K562 (cell line): Measurements from ENCODE around the gene PAIP1. TPM values are rescaled to one million over a fixed set of nuclear protein-coding genes. Genes with fewer than 3 reads are reported as not detected.

Source experiments
- ATF3 ChIP-seq, 2 experiments: fragments of 450-650 bp in 1 of 2; sonication (generic) in 1 of 2; formaldehyde crosslinking in 1 of 2; IDR thresholded peaks in 1 of 2; conservative IDR thresholded peaks in 1 of 2; 2 replicates each; pipeline versions ENCODE4 v1.6.1 to v1.8.1; 2016 to 2023; ENCODE audit warnings: mild to moderate bottlenecking in 2 of 2, moderate library complexity in 2 of 2, inconsistent platforms in 1 of 2, missing genetic modification reagents in 1 of 2
- ATF7 ChIP-seq: fragments of 450-650 bp; IDR thresholded peaks from 2 replicates; pipeline ENCODE4 v1.7.1; 2014; ENCODE audit warnings: mild to moderate bottlenecking, moderate library complexity
- DNMT1 ChIP-seq: fragments of 450-650 bp; IDR thresholded peaks from 2 replicates; pipeline ENCODE4 v1.6.1; 2016; ENCODE audit warnings: antibody characterized with exemption, mild to moderate bottlenecking
- DPF2 ChIP-seq: fragments of 450-650 bp; IDR thresholded peaks from 2 replicates; pipeline ENCODE4 v1.6.1; 2016
- EP400 ChIP-seq: fragments of 450-650 bp; IDR thresholded peaks from 2 replicates; pipeline ENCODE4 v1.6.1; 2017; ENCODE audit warnings: antibody characterized with exemption, mild to moderate bottlenecking, moderate library complexity
- GATAD2A ChIP-seq: fragments of 450-650 bp; IDR thresholded peaks from 2 replicates; pipeline ENCODE4 v1.6.1; 2017
- GTF2F1 ChIP-seq: IDR thresholded peaks from 2 replicates; pipeline ENCODE4 v1.6.1; 2011; ENCODE audit warnings: low read depth, low read length, improper control_type of control experiment
- HDGF ChIP-seq: fragments of 450-650 bp; IDR thresholded peaks from 2 replicates; pipeline ENCODE4 v1.6.1; 2016
- KAT8 ChIP-seq: fragments of 450-650 bp; IDR thresholded peaks from 2 replicates; pipeline ENCODE4 v1.6.1; 2016; ENCODE audit warnings: low read depth, mild to moderate bottlenecking
- KHSRP ChIP-seq: fragments of 450-650 bp; IDR thresholded peaks from 2 replicates; pipeline ENCODE4 v1.6.1; 2017
- MIER1 ChIP-seq: fragments of 450-650 bp; IDR thresholded peaks from 2 replicates; pipeline ENCODE4 v1.6.1; 2016; ENCODE audit warnings: antibody characterized with exemption, mild to moderate bottlenecking, low read depth
- MTA1 ChIP-seq: fragments of 450-650 bp; IDR thresholded peaks from 2 replicates; pipeline ENCODE4 v1.6.1; 2017; ENCODE audit warnings: borderline replicate concordance
- MYC ChIP-seq, 2 experiments: fragments of 250-450 bp in 1 of 2; sonication (Bioruptor Pico) in 1 of 2; IDR thresholded peaks; 2 replicates each; pipeline versions ENCODE4 v1.5.1 to v1.6.1; 2012 to 2021; ENCODE audit warnings: low read depth in 2 of 2, borderline replicate concordance in 1 of 2, improper control_type of control experiment in 1 of 2, low read length in 1 of 2, mild to moderate bottlenecking in 1 of 2, moderate library complexity in 1 of 2
- NFXL1 ChIP-seq: fragments of 450-650 bp; formaldehyde crosslinking; IDR thresholded peaks from 2 replicates; pipeline ENCODE4 v1.4.0; 2021; ENCODE audit warnings: mild to moderate bottlenecking
- RBBP5 ChIP-seq: fragments of 200-600 bp; sonication (generic); IDR thresholded peaks from 2 replicates; pipeline ENCODE4 v1.6.1; 2012; ENCODE audit warnings: borderline replicate concordance, mild to moderate bottlenecking, low read length, control low read depth, inconsistent platforms; ENCODE audit not compliant: insufficient read depth, poor library complexity, severe bottlenecking
- SMC3 ChIP-seq: conservative IDR thresholded peaks from 2 replicates; pipeline ENCODE4 v1.6.1; 2011; ENCODE audit warnings: low read depth, low read length, improper control_type of control experiment; ENCODE audit not compliant: insufficient read depth
- TAL1 ChIP-seq: fragments of 450-650 bp; IDR thresholded peaks from 2 replicates; pipeline ENCODE4 v1.6.1; 2016; ENCODE audit warnings: mild to moderate bottlenecking
- TCFL5 ChIP-seq: fragments of 250-450 bp; sonication (Bioruptor Pico); conservative IDR thresholded peaks from 2 replicates; pipeline ENCODE4 v1.6.1; 2021; ENCODE audit warnings: mild to moderate bottlenecking, moderate library complexity, matching md5 sums
- U2AF2 ChIP-seq: fragments of 200-400 bp; formaldehyde crosslinking; optimal IDR thresholded peaks from 2 replicates; pipeline ENCODE3; 2017; ENCODE audit warnings: low read depth, mild to moderate bottlenecking, low read length
- ZFP30 ChIP-seq: fragments of 250-450 bp; sonication (Bioruptor Pico); IDR thresholded peaks from 2 replicates; pipeline ENCODE4 v1.8.0; 2022; ENCODE audit warnings: moderate library complexity, mild to moderate bottlenecking, inconsistent platforms, borderline replicate concordance
- ZNF12 ChIP-seq: sonication (generic); formaldehyde crosslinking; IDR thresholded peaks from 2 replicates; pipeline ENCODE4 v1.4.0; 2020; ENCODE audit warnings: mild to moderate bottlenecking, missing genetic modification reagents
- ZNF780A ChIP-seq: fragments of 250-450 bp; sonication (Bioruptor Pico); IDR thresholded peaks from 2 replicates; pipeline ENCODE4 v1.5.0; 2021; ENCODE audit warnings: mild to moderate bottlenecking
- ZSCAN32 ChIP-seq: fragments of 450-650 bp; formaldehyde crosslinking; IDR thresholded peaks from 2 replicates; pipeline ENCODE4 v1.4.0; 2020; ENCODE audit warnings: mild to moderate bottlenecking, moderate library complexity
- polyA plus RNA-seq, 8 experiments: library from polyadenylated mRNA; depleted of rRNA in 4 of 8; stranded (reverse) in 5 of 8; unstranded in 3 of 8; fragments of >200 nt; fragmentation: Nextera tagmentation in 2 of 8; fragmentation: Illumina TruSeq in 1 of 8; extraction: Ambion mirVana in 2 of 8; extraction: Trizol in 1 of 8; gene quantifications; 2 replicates each; pipeline versions ENCODE4 v1.2.1 to v1.2.3, GENCODE V29; 2011 to 2014; ENCODE audit warnings: inconsistent platforms in 1 of 8, missing spikeins in 1 of 8
- total RNA-seq, 7 experiments: library from RNA; depleted of rRNA in 6 of 7; stranded (reverse); fragments of >200 nt in 6 of 7; fragmentation: Illumina TruSeq in 2 of 7; extraction: Trizol in 2 of 7; gene quantifications; 2 replicates each; pipeline versions ENCODE4 v1.2.1 to v1.2.3, GENCODE V29; 2011 to 2021; ENCODE audit warnings: low replicate concordance in 1 of 7
- TF ChIP-seq, protein P1 (sequence below): fragments of 450-650 bp; IDR thresholded peaks from 2 replicates; pipeline ENCODE4 v1.6.1; 2016; ENCODE audit warnings: missing biosample characterization, missing genetic modification characterization
- TF ChIP-seq, protein P2 (sequence below): fragments of 450-650 bp; IDR thresholded peaks from 2 replicates; pipeline ENCODE4 v1.7.0; 2016; ENCODE audit warnings: borderline replicate concordance
- TF ChIP-seq, protein P3 (sequence below): fragments of 250-450 bp; sonication (Bioruptor Pico); IDR thresholded peaks from 2 replicates; pipeline ENCODE4 v1.5.0; 2020; ENCODE audit warnings: mild to moderate bottlenecking

PAIP1 gene
- total and polyA plus RNA-seq, 9 of the 15 experiments (the other 6 are each of a cell fraction or from before 2014, with no cell fraction given) = 51.7 to 181 (median 102) TPM

- no peak for TF ChIP-seq U2AF2
- TF ChIP-seq TCFL5 (CRISPR knock-in tag) = no peak
- TF ChIP-seq EP400 = peak; percentile 57; the same call in 1 of the 2 replicates
- no peak for TF ChIP-seq ZNF12 (CRISPR knock-in tag)
- no peak for TF ChIP-seq DPF2
- TF ChIP-seq MTA1 = no peak
- TF ChIP-seq, protein P1, sequence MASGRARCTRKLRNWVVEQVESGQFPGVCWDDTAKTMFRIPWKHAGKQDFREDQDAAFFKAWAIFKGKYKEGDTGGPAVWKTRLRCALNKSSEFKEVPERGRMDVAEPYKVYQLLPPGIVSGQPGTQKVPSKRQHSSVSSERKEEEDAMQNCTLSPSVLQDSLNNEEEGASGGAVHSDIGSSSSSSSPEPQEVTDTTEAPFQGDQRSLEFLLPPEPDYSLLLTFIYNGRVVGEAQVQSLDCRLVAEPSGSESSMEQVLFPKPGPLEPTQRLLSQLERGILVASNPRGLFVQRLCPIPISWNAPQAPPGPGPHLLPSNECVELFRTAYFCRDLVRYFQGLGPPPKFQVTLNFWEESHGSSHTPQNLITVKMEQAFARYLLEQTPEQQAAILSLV (tag) = no peak
- TF ChIP-seq RBBP5 = peak; percentile 9
- TF ChIP-seq ZNF780A = no peak
- no peak for TF ChIP-seq ZFP30 (CRISPR knock-in tag)
- TF ChIP-seq NFXL1 (CRISPR knock-in tag) = no peak
- TF ChIP-seq KAT8 = no peak
- TF ChIP-seq MYC (IDR thresholded peaks at IDR 0.05; ENCODE audit: low read depth, low read length) = no peak
- peak; percentile 56; the same call in 1 of the 2 replicates for TF ChIP-seq MYC (CRISPR knock-in tag; IDR thresholded peaks at IDR 0.05; ENCODE audit: borderline replicate concordance, low read depth)
- TF ChIP-seq ATF3 (IDR thresholded peaks at IDR 0.05) = no peak
- TF ChIP-seq ATF3 (CRISPR knock-in tag; conservative IDR thresholded peaks at IDR 0.05) = peak; percentile 32; the same call in 1 of the 2 replicates
- no peak; the same call in 1 of the 2 replicates for TF ChIP-seq HDGF
- TF ChIP-seq TAL1 = no peak
- no peak for TF ChIP-seq DNMT1
- TF ChIP-seq ATF7 = no peak
- TF ChIP-seq MIER1 = peak; percentile 4; the same call in 1 of the 2 replicates
- TF ChIP-seq KHSRP = no peak
- no peak for TF ChIP-seq ZSCAN32 (CRISPR knock-in tag)
- TF ChIP-seq, protein P2, sequence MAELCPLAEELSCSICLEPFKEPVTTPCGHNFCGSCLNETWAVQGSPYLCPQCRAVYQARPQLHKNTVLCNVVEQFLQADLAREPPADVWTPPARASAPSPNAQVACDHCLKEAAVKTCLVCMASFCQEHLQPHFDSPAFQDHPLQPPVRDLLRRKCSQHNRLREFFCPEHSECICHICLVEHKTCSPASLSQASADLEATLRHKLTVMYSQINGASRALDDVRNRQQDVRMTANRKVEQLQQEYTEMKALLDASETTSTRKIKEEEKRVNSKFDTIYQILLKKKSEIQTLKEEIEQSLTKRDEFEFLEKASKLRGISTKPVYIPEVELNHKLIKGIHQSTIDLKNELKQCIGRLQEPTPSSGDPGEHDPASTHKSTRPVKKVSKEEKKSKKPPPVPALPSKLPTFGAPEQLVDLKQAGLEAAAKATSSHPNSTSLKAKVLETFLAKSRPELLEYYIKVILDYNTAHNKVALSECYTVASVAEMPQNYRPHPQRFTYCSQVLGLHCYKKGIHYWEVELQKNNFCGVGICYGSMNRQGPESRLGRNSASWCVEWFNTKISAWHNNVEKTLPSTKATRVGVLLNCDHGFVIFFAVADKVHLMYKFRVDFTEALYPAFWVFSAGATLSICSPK = no peak
- TF ChIP-seq GTF2F1 = no peak
- TF ChIP-seq SMC3 = no peak
- TF ChIP-seq GATAD2A = no peak
- TF ChIP-seq, protein P3, sequence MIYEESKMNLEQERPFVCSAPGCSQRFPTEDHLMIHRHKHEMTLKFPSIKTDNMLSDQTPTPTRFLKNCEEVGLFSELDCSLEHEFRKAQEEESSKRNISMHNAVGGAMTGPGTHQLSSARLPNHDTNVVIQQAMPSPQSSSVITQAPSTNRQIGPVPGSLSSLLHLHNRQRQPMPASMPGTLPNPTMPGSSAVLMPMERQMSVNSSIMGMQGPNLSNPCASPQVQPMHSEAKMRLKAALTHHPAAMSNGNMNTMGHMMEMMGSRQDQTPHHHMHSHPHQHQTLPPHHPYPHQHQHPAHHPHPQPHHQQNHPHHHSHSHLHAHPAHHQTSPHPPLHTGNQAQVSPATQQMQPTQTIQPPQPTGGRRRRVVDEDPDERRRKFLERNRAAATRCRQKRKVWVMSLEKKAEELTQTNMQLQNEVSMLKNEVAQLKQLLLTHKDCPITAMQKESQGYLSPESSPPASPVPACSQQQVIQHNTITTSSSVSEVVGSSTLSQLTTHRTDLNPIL (CRISPR knock-in tag) = no peak
Measured at GRCh38 chr5:43555895-43556606, 826 bp downstream of the PAIP1 start (continued).
